Brain microvascular endothelial cell (primary cell): ENCODE measurements around the gene CACNB2.
A peak's percentile ranks its signal among the peaks of the same experiment; 100 is the strongest.

Experiments used
- DNase-seq: peaks from one replicate; pipeline ENCODE4 v3.0.0-alpha.2; 2020
- H3K27ac ChIP-seq: fragments of 250-450 bp; sonication (Bioruptor Pico); 2 replicates; pipeline ENCODE4 v1.5.1; 2020; ENCODE audit warnings: mild to moderate bottlenecking, moderate library complexity
- H3K27me3 ChIP-seq: fragments of 250-450 bp; sonication (Bioruptor Pico); replicated peaks from 2 replicates; pipeline ENCODE4 v1.5.1; 2020; ENCODE audit warnings: mild to moderate bottlenecking
- H3K36me3 ChIP-seq: fragments of 250-450 bp; sonication (Bioruptor Pico); replicated peaks from 2 replicates; pipeline ENCODE4 v1.5.1; 2020; ENCODE audit warnings: mild to moderate bottlenecking
- H3K4me3 ChIP-seq: 2 replicates; pipeline ENCODE4 v1.5.1; 2011; ENCODE audit warnings: low read depth, mild to moderate bottlenecking, control low read depth, low read length, moderate library complexity
- CTCF ChIP-seq: IDR thresholded peaks from 2 replicates; pipeline ENCODE4 v1.5.1; 2011; ENCODE audit warnings: low read depth, mild to moderate bottlenecking, moderate library complexity, low read length, control low read depth, inconsistent platforms; ENCODE audit errors: missing control alignments
- in situ Hi-C: cut with HindIII; loops from 2 replicates; pipeline ENCODE4 v1.10.0; 2017; ENCODE audit warnings: low sequenced_read_pairs, low pct_ligation_motif_present

The CACNB2 gene

GRCh38 chr10:18230794-18231193 lies 90.6 kb downstream of the CACNB2 start:
- H3K27ac ChIP-seq: peak overlapping the region; percentile 65
- peak; percentile 31 for DNase-seq
- no peak overlapping the region for H3K4me3 ChIP-seq
- in situ Hi-C loops: no loop called here
- H3K27me3 ChIP-seq: no peaks in the 10 kb centered on the region
- no peaks in the 10 kb centered on the region for H3K36me3 ChIP-seq
- TF ChIP-seq CTCF: no peak

- in situ Hi-C loops: no loop called here
- TF ChIP-seq CTCF: no peak
- Histone ChIP-seq H3K27me3 (no peaks in the 10 kb centered on the region), H3K4me3 (no peak overlapping the region), H3K27ac (no peak overlapping the region), H3K36me3 (no peaks in the 10 kb centered on the region)
- DNase-seq: no peak
These were observed 91.3 kb downstream of the CACNB2 start for GRCh38 chr10:18231480-18231879.

- in situ Hi-C loops: no loop called here
- DNase-seq: peak; percentile 16
These were observed 93.6 kb downstream of the CACNB2 start for GRCh38 chr10:18233775-18234174.

GRCh38 chr10:18235477-18235876 lies 95.3 kb downstream of the CACNB2 start:
- TF ChIP-seq CTCF: no peak
- H3K4me3 ChIP-seq: no peak overlapping the region
- no peaks in the 10 kb centered on the region for H3K36me3 ChIP-seq
- H3K27me3 ChIP-seq: no peaks in the 10 kb centered on the region
- DNase-seq: no peak
- in situ Hi-C loops: no loop called here
- no peak overlapping the region for H3K27ac ChIP-seq

More at GRCh38 chr10:18233775-18234174, 93.6 kb downstream of the CACNB2 start:
- peak; percentile 23 for TF ChIP-seq CTCF
- Histone ChIP-seq H3K27me3 (no peaks in the 10 kb centered on the region), H3K36me3 (no peaks in the 10 kb centered on the region), H3K27ac (no peak overlapping the region), H3K4me3 (no peak overlapping the region)

GRCh38 chr10:18236756-18237155 lies 96.5 kb downstream of the CACNB2 start:
- no peaks in the 10 kb centered on the region for H3K27me3 ChIP-seq
- no peak overlapping the region for H3K27ac ChIP-seq
- no peaks in the 10 kb centered on the region for H3K36me3 ChIP-seq
- in situ Hi-C loops: no loop called here
- no peak for DNase-seq
- no peak for TF ChIP-seq CTCF
- H3K4me3 ChIP-seq: no peak overlapping the region

- Histone ChIP-seq H3K27ac (no peak overlapping the region), H3K36me3 (no peaks in the 10 kb centered on the region), H3K27me3 (no peaks in the 10 kb centered on the region), H3K4me3 (no peak overlapping the region)
- DNase-seq: peak; percentile 23
- TF ChIP-seq CTCF: peak; percentile 72
- in situ Hi-C loops: no loop called here
These were observed 98.8 kb downstream of the CACNB2 start for GRCh38 chr10:18238870-18239485.
